Measurements from ENCODE around the gene BMP8B. TPM values are rescaled to one million over a fixed set of nuclear protein-coding genes. Genes with fewer than 3 reads are reported as not detected.

BMP8B gene
- total and polyA plus RNA-seq, 4 donors, result 0.08 to 0.19 (median 0.18) TPM

GRCh38 chr1:39832294-39832693 lies 43.6 kb upstream of the BMP8B start:
- no peaks in the 10 kb centered on the region for H3K27me3 ChIP-seq (ENCODE audit: control insufficient read depth in 4 of 4, insufficient read depth in 4 of 4, low read length in 3 of 4)
- no peaks in the 10 kb centered on the region for H3K36me3 ChIP-seq (ENCODE audit: control insufficient read depth in 4 of 4, insufficient read depth in 3 of 4, low read depth in 1 of 4, low read length in 3 of 4)
- H3K9me3 ChIP-seq (ENCODE audit: control insufficient read depth in 4 of 4, low read length in 3 of 4), result no peaks in the 10 kb centered on the region
- no peaks in the 10 kb centered on the region for H3K4me1 ChIP-seq (ENCODE audit: control insufficient read depth in 4 of 4, insufficient read depth in 4 of 4, low read length in 3 of 4)
- TF ChIP-seq FOXA2 (IDR thresholded peaks at IDR 0.05), result no peak
- TF ChIP-seq GABPA (IDR thresholded peaks at IDR 0.05 in 1 of 2, conservative IDR thresholded peaks at IDR 0.05 in 1 of 2), result no peak
- no peak for TF ChIP-seq RAD21 (IDR thresholded peaks at IDR 0.05)
- no peak for TF ChIP-seq NR2F2 (IDR thresholded peaks at IDR 0.05)
- no peak for TF ChIP-seq FOXA1 (IDR thresholded peaks at IDR 0.05)
- no peak overlapping the region for H3K4me3 ChIP-seq (ENCODE audit: low read depth in 1 of 3, low read length in 3 of 3)
- 75% methylated on average over 6 of the region's 6 CpGs for WGBS
- H3K27ac ChIP-seq (ENCODE audit: low read depth in 1 of 2, low read length in 2 of 2), result no peak overlapping the region
- DNase-seq (ENCODE audit: low spot score), result no peak
- no peak overlapping the region for H3K9ac ChIP-seq (ENCODE audit: low read depth in 1 of 2, low read length in 2 of 2)

- no peak overlapping the region for H3K4me3 ChIP-seq (ENCODE audit: low read depth in 1 of 3, low read length in 3 of 3)
- no peaks in the 10 kb centered on the region for H3K36me3 ChIP-seq (ENCODE audit: control insufficient read depth in 4 of 4, insufficient read depth in 3 of 4, low read depth in 1 of 4, low read length in 3 of 4)
- no peak overlapping the region for H3K9ac ChIP-seq (ENCODE audit: low read depth in 1 of 2, low read length in 2 of 2)
- no peak for TF ChIP-seq HNF4G (IDR thresholded peaks at IDR 0.05)
- no peak for TF ChIP-seq ATF3 (IDR thresholded peaks at IDR 0.05)
- TF ChIP-seq RXRA (IDR thresholded peaks at IDR 0.05), result no peak
- no peak for TF ChIP-seq FOXA2 (IDR thresholded peaks at IDR 0.05)
- TF ChIP-seq SP1 (IDR thresholded peaks at IDR 0.05), result no peak
- TF ChIP-seq ZBTB33 (IDR thresholded peaks at IDR 0.05), result no peak
- no peak for TF ChIP-seq RAD21 (IDR thresholded peaks at IDR 0.05)
- TF ChIP-seq REST (IDR thresholded peaks at IDR 0.05), result no peak
- no peak for TF ChIP-seq GABPA (IDR thresholded peaks at IDR 0.05 in 1 of 2, conservative IDR thresholded peaks at IDR 0.05 in 1 of 2)
- no peak for TF ChIP-seq CTCF (IDR thresholded peaks at IDR 0.05; ENCODE audit: low read depth, low read length, missing input control)
- TF ChIP-seq NR2F2 (IDR thresholded peaks at IDR 0.05), result no peak
- TF ChIP-seq HNF4A (conservative IDR thresholded peaks at IDR 0.05), result no peak
- no peak for TF ChIP-seq FOXA1 (IDR thresholded peaks at IDR 0.05)
- TF ChIP-seq TAF1 (conservative IDR thresholded peaks at IDR 0.05), result no peak
- no peak for DNase-seq (ENCODE audit: low spot score)
- no peaks in the 10 kb centered on the region for H3K9me3 ChIP-seq (ENCODE audit: control insufficient read depth in 4 of 4, low read length in 3 of 4)
- 56% methylated on average over 6 of the region's 6 CpGs for WGBS
- H3K27me3 ChIP-seq (ENCODE audit: control insufficient read depth in 4 of 4, insufficient read depth in 4 of 4, low read length in 3 of 4), result no peaks in the 10 kb centered on the region
- H3K4me1 ChIP-seq (ENCODE audit: control insufficient read depth in 4 of 4, insufficient read depth in 4 of 4, low read length in 3 of 4), result peaks cover 0 to 10% (median 6%) of the 10 kb centered on the region in 4 donors
- H3K27ac ChIP-seq (ENCODE audit: low read depth in 1 of 2, low read length in 2 of 2), result no peak overlapping the region
Measured at GRCh38 chr1:39829791-39830533, 41.3 kb upstream of the BMP8B start.

Data from liver (tissue), 9 donors.